SIG-M5 treated with dmso at 0.1 percent for 504 hours (cell line): ENCODE results near the gene THAP6.
A peak's percentile ranks its signal among the peaks of the same experiment; 100 is the strongest.
"Not testable (repeated sequence)": the region's sequence is repeated elsewhere in the genome, so short reads cannot be mapped to it uniquely, and the experiment has no call there.

Experiments used
- DNase-seq: peaks from one replicate; lab custom pipeline; 2025; ENCODE audit not compliant: unreplicated experiment; lab: John Stamatoyannopoulos, UW

Gene THAP6

GRCh38 chr4:75514131-75514948 is at the start of gene THAP6, which contains the start of gene RCHY1:
Gene THAP6 (plus strand): TSS chr4:75514473. CDS start chr4:75515453, 980 bp downstream.
Gene RCHY1 (minus strand): TSS chr4:75514403. CDS start chr4:75514286, 117 bp downstream.
- peak; percentile 96 for DNase-seq

- DNase-seq: no peak
These were observed 44.4 kb upstream of the THAP6 start for GRCh38 chr4:75469896-75470295.

- no peak for DNase-seq
These were observed 43.5 kb upstream of the THAP6 start for GRCh38 chr4:75470738-75471137.

- no peak for DNase-seq
These were observed 37.1 kb upstream of the THAP6 start for GRCh38 chr4:75477201-75477600.

GRCh38 chr4:75484190-75484589 is 30.1 kb upstream of the THAP6 start:
- no peak for DNase-seq

GRCh38 chr4:75490155-75490554 is 24.1 kb upstream of the THAP6 start:
- no peak for DNase-seq

- DNase-seq: peak; percentile 37
These were observed 19.7 kb upstream of the THAP6 start for GRCh38 chr4:75494563-75494962.

GRCh38 chr4:75495476-75495875 is 18.8 kb upstream of the THAP6 start:
- peak; percentile 13 for DNase-seq

GRCh38 chr4:75496406-75496805 is 17.9 kb upstream of the THAP6 start:
- DNase-seq: no peak

GRCh38 chr4:75497133-75497532 is 17.1 kb upstream of the THAP6 start:
- DNase-seq: no peak

- DNase-seq: no peak
These were observed 16.2 kb upstream of the THAP6 start for GRCh38 chr4:75498041-75498440.

GRCh38 chr4:75499900-75500299 is 14.4 kb upstream of the THAP6 start:
- no peak for DNase-seq

- no peak for DNase-seq
These were observed 11.6 kb upstream of the THAP6 start for GRCh38 chr4:75502671-75503070.

GRCh38 chr4:75505630-75506029 is 8.6 kb upstream of the THAP6 start:
- no peak for DNase-seq

- DNase-seq: not testable (repeated sequence)
These were observed 4.7 kb upstream of the THAP6 start for GRCh38 chr4:75509592-75509991.

GRCh38 chr4:75511841-75512240 is 2.4 kb upstream of the THAP6 start:
- DNase-seq: peak; percentile 10

GRCh38 chr4:75512386-75513211 is 1.7 kb upstream of the THAP6 start:
- DNase-seq: peak; percentile 64

GRCh38 chr4:75513526-75514130 is 645 bp upstream of the THAP6 start:
- DNase-seq: no peak

- peak; percentile 7 for DNase-seq
These were observed 808 bp downstream of the THAP6 start for GRCh38 chr4:75514949-75515612.

- DNase-seq: no peak
These were observed 1.9 kb downstream of the THAP6 start for GRCh38 chr4:75516144-75516543.

GRCh38 chr4:75519452-75519851 is 5.2 kb downstream of the THAP6 start:
- DNase-seq: not testable (repeated sequence)
